NCI-H748 (cell line): ENCODE data around the gene S100A5.
"Not testable (repeated sequence)": the region's sequence is repeated elsewhere in the genome, so short reads cannot be mapped to it uniquely, and the experiment has no call there.

Experiments used
- DNase-seq: peaks from one replicate; lab custom pipeline; 2025; ENCODE audit not compliant: unreplicated experiment; lab: John Stamatoyannopoulos, UW

Gene S100A5

DNA sequence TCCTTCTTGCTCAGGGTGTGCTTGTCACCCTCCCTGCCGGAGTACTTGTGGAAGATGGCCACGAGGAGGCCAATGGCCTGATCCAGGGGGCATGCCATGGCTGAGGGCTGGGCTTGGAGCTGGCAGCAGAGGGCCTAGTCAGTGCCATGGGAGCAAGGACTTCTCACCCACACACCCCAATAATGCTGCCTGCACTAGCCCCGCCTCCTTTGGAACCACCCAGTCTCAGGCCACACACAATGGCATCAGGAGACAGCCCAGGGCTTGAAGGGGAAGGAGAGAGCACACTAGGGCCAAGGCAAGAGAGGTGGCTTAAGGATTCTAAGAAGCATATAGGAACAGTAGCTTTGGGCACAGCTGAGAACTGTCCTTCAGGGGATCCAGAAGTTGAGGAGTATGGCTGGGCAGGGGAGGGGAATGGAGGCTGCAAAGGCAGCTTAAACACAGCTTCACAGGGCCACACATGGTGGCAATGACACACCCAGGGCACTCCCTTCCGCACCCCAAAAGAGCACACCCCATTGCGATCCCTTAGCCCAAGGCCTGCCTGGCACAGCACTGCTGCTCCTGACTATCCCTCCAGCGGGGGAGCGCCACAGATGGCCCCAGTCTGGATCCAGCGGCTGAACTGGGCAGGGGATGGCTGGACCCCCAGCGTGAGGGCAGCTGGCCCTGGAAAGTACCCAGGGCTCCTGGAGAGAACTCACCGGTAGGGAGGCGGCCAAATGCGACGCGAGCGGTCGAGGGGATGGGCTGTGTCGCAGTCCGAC, 5.3 kb downstream of the S100A5 start, which contains the start of gene S100A6:
S100A6 (minus strand) TSS at position 750 of the 770 bp plus-strand sequence; CDS start at position 98, 652 bp downstream.
- DNase-seq, result no peak

DNA sequence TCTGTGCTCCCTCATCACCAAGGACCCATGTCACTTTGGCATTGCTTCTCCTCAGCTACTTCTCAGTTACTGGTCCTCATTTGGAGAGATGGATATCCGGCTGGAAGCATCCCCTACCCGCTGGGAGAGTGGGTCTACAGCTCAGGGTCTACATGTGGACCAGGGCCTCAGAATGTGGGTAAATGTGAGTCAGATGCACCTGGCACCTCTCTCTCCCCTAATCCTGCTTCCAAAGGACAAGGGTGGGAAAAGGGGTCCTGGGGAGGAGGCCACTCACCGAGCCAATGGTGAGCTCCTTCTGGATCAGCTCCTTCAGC, 5.9 kb downstream of the S100A5 start:
- no peak for DNase-seq

DNA sequence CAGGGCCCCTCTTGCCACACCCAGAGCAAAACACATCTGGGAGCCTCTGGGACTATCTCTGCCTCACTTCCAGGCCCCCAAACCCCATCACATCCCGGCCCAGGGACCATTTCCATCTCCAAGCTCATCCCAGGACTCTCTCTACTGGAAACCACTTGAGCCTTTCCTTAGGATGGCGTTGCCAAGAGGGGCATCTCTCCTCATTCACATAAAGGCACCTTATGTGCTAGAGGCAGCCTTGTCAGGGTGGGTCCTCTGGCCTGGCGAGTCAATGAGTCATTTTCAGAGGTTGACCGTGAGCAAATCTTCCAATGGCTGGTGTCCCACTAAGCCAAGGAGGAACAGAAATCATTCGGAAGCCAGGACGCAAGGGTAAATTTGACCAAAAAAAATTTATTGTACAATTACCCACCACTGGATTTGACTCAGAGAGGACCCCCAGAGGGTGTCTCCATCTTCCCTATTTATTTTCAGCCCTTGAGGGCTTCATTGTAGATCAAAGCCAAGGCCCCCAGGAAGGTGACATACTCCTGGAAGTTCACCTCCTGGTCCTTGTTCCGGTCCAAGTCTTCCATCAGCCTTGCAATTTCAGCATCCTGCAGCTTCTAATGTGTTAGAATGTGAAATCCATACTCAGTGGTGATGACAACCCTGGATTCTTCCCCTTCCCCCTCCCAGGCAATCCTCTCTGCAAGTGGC, 6.4 kb downstream of the S100A5 start:
- no peak for DNase-seq

DNA sequence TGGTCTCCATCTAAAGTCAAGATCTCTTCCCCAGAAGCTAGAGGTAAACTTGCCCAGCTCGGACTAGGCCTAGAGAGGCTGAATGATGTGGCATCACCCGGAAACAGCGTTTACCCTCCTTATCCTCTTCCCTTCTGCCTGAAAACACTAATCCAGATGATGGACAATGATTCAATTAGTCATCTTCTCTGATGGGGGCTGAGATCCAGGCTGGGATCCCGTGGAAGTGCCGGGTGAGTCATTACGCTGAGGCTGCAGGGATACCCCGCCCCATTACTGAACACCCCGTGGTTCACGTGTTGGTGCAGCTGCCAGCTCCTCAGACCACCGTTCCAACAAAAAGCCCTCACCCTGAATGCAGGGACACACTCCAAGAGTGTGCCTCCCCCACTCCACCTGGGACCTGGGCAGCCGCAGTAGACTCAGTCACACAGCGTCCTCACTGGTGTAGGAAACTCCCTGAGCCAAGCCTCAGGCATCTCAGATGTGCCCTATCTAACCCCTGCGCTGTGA, 7.0 kb downstream of the S100A5 start:
- peak; percentile 27 for DNase-seq

DNA sequence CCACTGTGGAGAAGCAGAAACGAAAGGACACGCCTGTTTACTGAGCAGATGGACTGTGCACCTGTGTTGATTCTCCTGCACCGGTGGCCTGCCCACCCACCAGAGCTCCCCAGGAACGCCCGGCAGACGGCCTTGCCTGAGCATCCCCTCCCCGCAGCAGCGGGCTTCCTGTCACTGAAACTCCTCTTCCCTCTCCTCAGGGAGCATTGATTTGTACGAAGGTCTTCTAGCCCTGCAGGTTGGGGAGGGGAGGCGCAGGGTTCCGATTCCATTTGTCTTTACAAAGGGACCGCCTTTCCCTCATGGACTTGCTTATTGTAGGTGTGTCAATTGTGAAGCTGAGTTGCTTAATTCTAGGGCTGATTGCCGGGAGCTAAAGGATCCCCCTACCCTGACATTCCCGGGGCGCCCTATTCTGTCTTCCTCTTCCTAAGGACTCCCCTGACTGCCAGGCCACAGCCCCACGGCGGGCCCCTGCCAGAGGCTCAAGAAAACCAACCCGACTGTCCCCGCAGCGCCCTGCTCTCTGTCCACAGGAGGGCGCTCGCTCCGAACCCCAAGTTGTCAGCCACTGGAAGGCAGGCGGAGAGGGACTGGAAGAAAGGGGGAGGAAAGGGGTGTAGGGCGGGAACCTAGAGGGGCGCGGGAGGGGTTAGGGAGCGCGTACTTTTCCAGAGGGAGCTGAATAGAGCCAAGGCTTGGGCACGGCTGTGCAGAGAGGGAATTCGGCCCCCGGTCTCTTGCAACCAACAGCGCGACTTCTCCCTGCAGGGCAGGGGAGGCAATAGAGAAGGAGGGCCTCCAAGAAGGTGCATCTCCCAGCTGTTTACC, 7.8 kb downstream of the S100A5 start:
- peak; percentile 93 for DNase-seq

DNA sequence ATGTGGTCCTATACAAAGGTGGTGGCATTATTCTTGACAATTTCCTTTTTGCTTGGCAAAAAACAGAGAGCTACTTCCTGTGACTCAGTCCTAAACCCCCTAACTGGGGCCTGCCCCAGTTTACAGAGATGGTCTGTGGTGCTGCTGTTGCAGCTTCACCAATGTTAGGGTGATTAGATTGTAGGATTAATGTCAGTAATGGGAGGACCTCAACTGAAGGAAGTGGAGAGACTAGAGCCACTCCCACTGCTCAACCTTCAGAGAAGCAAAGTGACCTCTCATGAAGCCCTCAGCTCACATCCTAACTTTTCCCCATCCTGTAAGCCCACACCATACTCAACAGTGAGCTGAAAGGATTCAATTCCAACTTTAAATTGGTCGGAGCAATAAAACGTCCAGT, 8.6 kb downstream of the S100A5 start:
- DNase-seq, result peak; percentile 41

DNA sequence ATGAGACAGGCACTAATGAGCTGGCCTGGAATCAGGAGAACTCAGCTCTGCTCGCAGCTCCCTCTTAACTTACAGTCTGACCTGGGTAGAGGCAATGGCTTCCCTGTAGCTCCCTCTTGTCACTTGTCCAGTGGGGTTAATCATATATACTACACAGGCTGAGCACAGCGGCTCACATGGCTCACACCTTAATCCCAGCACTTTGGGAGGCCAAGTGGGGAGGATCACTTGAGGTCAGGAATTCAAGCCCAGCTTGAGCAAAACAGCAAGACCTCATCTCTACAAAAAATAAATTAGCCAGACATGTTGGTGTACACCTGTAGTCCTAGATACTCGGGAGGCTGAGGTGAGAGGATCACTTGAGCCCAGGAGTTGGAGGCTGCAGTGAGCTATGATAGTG, 9.1 kb downstream of the S100A5 start:
- DNase-seq, result no peak

DNA sequence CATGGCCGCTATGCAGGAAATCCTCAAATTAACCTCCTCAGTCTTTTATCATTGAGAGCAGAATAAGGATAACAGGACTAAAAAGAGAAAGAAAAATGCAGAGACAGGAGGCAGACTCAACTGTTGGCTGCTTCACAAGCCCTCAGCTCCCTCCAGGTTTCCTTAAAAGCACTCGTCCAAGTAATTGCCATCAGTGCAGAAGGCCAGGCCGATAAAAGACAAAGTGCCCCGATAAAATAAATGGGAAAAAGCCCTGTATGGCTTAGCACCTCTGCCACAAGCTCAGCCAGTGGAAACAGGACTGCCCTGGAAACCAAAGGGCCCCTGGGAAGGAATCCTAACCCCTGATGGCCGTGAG, 13.1 kb downstream of the S100A5 start:
- DNase-seq, result no peak

DNA sequence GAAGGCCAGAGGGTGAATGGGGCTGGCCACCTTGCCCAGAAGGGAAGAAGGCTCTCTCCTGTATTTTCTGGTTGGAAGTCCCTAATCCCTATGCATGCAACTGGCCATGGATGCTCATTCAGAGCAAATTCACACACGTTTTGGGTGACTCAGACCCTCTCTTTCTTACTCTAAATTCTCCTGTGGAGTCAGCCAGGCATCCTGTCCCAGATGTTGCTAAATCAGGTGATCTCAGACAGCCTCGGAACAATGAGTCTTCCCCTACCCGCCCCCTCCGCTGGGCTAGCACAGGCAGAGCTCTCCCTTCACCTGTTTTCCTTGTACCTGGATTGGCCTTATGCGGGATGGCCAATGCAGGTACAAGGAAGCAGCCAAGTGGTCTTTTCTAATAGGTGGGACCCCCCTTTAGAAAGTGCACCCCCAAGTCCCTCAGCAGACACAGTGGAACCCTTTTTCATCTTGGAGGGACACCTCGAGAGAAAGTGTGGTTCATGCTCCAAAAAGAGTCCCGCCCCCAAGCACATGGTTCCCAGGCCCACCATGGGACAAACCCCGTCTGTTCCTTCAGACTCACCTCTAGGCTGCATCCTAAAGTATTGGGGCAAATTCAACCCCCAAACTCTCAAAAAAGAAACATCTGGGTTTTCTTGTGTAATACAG, 13.6 kb downstream of the S100A5 start:
- no peak for DNase-seq

DNA sequence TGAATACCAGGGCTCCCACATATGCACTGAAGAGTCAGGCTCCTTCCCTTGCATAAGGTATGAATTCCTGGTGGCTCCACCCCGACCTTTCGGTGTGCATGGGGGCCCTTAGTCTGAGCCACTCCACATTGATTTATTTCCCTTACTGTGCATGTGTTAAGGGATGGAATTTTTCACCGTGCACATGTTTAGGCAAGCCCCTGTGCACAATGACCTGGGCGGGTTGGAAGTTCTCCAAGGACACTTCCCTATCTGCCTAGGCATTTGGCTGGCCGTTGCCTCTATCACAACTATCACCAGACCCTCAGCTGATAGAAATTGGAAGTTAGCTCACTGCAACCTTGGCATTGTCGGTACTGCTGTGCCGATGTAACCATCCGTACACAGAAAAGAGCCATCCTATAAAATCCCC, 14.6 kb downstream of the S100A5 start:
- DNase-seq, result no peak

DNA sequence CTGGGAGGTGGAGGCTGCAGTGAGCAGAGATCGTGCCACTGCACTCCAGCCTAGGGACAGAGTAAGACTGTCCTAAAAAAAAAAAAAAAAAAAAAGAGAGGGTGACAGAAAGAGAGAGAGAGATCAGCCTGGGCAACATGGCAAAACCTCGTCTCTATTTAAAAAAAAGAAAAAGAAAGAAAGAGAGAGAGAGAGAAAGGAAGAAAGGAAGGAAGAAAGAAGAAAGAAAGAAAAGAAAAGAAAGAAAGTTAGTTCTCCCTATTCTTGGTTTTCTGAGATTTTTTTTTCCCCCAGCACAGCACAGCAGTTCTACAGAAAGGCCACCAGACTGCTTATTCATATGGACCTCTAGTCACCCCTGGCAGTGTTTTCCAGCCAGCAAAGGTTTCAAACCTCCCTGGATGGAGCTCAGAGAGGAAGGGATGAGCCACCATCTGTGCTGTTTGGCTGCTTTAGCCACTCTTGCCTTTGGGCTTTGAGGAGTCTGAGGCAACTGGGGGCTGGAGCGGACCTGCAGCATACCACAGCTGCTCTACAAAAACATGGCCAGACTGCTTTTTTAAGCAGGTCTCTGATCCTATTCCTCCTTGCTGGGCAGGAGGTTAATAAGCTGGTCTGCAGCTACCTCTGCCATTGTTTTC, 15.5 kb downstream of the S100A5 start:
- DNase-seq, result no peak

DNA sequence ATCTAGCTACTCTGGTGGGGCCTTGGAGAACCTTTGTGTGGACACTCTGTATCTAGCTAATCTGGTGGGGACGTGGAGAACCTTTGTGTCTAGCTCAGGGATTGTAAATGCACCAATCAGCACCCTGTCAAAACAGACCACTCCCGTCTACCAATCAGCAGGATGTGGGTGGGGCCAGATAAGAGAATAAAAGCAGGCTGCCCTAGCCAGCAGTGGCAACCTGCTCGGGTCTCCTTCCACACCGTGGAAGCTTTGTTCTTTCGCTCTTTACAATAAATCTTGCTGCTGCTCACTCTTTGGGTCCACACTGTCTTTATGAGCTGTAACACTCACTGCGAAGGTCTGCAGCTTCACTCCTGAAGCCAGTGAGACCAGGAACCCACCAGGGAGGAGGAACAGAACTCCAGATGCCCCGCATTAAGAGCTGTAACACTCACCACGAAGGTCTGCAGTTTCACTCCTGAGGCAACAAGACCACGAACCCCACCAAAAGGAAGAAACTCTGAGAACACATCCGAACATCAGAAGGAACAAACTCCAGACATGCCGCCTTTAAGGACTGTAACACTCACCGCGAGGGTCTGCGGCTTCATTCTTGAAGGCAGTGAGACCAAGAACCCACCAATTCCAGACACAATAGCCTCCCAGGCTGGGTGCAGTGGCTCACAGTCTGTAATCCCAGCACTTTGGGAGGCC, 18.2 kb downstream of the S100A5 start:
- not testable (repeated sequence) for DNase-seq

DNA sequence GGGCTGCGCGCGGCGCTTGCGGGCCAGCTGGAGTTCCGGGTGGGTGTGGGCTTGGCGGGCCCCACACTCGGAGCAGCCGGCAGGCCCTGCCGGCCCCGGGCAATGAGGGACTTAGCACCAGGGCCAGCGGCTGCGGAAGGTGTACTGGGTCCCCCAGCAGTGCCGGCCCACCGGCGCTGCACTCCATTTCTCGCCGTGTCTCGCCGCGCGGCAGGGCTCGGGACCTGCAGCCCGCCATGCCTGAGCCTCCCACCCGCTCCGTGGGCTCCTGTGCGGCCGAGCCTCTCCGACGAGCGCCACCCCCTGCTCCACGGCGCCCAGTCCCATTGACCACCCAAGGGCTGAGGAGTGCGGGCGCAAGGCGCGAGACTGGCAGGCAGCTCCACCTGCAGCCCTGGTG, 18.9 kb downstream of the S100A5 start:
- not testable (repeated sequence) for DNase-seq

DNA sequence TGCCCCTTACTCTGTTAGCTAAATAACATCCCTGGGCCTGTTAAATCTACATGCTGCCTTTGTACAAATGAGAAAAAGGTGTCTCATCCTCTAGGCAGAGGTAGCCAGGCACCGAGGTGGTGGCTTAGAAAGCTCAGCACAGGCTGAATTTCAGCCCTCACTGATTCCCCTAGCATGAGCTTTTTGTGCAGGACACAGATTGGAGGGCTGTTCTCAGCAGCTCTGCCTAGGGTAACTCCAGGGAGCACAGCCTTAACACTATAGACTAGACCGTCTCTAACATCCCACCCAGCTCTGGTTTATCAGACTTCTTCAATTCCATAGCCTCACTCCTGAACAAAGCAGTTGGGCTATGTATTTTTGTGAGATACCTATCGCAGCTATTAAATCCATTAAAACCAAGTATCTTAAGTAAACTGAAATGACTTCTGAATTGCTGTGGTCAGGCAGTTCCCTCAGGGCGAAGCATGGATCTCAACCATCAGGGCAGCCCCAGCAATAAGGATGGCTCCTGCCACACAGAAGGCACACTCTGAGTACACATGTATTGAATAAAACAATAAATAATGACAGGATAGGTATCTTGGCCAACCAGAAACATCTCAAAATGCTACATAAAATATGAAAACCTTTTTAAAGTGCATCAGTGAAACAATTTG, 19.8 kb downstream of the S100A5 start:
- no peak for DNase-seq

DNA sequence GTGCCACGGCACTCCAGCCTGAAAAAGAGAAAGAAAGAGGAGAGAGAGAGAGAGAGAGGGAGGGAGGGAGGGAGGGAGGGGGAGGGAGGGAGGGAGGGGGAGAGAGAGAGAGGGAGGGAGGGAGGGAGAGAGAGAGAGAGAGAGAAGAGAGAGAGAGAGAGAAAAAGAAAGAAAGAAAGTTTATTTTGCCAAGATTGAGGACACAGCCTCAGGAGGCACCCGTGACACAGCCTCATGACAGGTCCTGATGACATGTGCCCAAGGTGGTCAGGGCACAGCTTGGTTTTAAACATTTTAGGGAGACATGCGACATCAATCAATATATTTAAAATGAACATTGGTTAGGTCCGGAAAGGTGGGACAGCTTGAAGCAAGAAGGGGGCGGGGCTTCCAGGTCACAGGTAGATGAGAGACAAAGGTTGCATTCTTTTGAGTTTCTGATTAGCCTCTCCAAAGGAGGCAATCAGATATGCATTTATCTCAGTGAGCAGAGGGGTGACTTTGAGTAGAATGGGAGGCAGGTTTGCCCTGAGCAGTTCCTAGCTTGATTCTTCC, 20.5 kb downstream of the S100A5 start:
- not testable (repeated sequence) for DNase-seq

DNA sequence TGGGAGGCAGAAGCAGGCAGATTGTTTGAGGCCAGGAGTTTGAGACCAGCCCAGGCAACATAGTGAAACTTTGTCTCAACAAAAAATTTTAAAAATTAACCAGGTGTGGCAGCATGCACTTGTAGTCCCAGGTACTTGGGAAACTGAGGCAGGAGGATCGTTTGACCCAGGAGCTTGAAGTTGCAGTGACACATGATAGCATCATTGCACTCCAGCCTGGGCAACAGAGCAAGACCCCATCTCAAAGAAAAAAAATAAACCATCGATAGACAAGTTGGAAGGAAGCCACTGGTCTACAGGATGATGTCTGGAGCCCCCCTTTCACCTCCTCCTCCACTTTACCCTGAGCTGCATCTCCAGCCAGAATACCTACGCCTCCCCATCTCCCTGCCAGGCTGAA, 21.5 kb downstream of the S100A5 start:
- no peak for DNase-seq

DNA sequence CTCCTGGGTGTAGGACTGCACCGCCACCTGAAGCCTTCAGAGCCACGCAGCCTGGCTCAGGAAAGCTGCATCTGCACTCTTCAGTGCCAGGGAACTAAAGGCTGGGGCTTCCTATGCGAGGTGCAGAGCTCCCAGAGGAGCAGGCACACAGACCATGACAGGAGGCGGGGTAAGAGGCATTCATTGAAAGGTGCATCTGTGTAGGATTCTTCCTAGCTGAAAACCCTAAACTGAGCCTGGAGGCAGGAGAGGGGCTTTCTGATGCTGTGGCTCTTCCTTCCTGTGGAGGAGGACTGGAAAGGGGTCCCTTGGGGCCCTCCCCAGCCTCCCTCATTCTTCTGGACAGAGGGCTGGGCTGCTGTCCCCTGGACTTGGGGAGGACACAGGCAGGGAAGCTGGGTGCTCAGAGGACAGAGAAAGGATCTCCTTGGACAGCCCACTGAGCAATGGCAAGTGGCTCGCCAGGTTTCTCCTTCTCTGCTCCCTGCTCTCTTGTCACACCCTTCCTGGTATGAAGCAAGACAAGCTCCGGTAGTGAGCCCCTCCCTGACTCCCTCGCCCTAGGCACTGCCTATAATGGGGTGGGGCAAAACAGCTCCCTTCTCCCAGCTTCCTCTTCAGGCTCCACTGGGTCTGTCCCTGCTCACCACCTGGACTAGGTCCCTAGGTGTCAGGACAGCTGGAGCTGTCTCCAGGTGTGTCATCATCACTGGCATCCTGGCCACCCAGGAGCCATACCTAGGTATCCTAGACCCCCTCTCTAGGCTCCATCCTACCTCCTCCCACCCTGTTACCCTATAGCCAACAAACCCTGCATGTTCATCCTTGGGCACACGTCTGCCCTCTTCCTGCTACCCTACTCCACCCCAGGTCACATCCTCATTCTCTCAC, 25.0 kb downstream of the S100A5 start:
- DNase-seq, result peak; percentile 16

DNA sequence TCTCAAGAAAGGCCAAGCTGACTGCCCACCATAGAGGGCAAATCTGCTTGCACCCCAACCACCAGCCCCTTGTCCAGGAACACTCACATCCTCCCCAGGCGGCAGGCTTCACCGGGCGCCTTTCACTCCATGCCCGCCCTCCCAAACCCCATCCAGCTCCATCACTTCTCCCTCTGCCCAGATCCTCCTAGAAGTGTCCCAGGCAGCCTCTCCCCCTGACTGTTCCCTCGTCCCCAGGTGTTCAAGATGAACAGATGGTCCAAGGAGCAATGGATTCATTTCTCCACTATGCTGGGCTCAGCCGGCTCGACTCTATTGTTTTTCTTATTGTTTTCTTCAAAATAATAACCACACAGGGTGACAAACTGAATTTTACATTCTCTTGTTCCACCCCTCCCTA, 27.1 kb downstream of the S100A5 start:
- no peak for DNase-seq
